GM18868 (cell line): ENCODE measurements around the gene MKRN2.
A peak's percentile ranks its signal among the peaks of the same experiment; 100 is the strongest.
"Not testable (repeated sequence)": the region's sequence is repeated elsewhere in the genome, so short reads cannot be mapped to it uniquely, and the experiment has no call there.

Experiments used
- ATAC-seq: cut with Tn5 transposase; IDR thresholded peaks from one replicate; pipeline ENCODE4 v1.9.1; 2021; ENCODE audit warnings: mild to moderate bottlenecking, moderate library complexity; ENCODE audit not compliant: unreplicated experiment

MKRN2 gene, protein sequence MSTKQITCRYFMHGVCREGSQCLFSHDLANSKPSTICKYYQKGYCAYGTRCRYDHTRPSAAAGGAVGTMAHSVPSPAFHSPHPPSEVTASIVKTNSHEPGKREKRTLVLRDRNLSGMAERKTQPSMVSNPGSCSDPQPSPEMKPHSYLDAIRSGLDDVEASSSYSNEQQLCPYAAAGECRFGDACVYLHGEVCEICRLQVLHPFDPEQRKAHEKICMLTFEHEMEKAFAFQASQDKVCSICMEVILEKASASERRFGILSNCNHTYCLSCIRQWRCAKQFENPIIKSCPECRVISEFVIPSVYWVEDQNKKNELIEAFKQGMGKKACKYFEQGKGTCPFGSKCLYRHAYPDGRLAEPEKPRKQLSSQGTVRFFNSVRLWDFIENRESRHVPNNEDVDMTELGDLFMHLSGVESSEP

DNA sequence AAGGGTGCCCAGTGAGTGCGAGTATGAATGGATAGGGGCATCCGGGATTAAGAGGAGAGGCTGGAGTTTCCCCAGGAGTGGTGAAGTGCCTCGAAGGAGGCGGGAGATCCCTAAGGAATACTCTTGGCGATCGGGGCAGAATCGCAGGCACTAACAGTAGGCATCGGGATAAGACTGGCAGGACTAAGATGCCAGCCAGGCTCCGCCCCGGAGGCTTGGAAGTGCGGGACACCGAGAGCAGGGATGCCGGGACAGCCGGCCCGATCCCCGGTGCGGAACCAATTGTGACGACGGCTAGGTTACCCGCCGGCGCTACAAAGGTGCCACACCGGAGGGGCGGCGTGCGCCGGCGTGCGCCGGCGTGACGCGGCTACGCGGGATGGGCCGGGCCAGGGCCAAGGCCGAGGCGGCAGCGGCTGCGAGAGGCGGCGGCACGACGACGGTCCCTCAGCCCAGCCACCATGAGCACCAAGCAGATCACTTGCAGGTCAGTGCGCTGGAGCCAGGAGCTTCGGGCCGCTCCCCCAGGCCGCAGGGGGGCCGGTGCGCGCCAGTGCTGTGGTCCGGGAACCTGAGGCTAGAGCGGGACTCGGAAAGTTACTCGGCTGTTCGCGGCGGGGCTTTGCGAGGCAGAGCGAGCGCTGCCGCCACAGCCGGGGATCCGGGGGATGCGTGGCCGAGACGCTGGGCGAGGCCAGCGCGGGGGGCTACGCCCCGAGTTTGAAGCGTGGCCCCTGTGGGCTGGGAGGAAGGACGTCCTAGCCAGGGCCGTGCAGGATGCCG is at the start of gene MKRN2:
TSS of gene MKRN2 (plus strand) at position 398 of the 783 bp plus-strand sequence. CDS start at position 462, 64 bp downstream.
- ATAC-seq: peak; percentile 66

- ATAC-seq: no peak
Observed at GRCh38 chr3:12507591-12508281, 49.2 kb upstream of the MKRN2 start.

- no peak for ATAC-seq
Observed at GRCh38 chr3:12508291-12508700, 48.6 kb upstream of the MKRN2 start.

- no peak for ATAC-seq
Observed at GRCh38 chr3:12509466-12509865, 47.4 kb upstream of the MKRN2 start.

DNA sequence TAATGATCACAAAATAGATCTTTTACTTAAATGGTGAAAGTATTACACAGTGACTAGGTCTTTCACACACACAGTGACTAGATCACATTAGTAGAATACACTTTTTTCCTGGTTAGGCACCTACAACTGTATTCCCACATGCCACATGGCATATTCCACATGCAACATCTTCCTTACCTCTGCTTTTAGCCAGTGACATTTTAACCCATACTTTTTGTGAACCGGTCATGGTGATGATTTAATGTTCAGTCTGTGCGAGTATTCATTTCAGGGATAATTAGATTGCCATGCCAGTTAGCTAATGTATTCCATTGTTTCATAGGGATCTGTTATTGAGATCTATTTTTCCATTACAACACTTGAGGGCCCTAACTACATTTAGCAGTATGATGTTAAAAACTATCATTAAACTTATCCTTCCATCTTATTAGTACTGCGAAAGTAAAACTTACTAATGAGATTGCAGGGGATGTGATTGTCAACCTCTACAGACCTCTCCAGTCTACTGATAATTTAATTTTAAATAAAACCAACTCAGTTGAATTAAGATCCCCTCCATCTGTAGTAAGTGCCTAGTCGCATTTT is 44.3 kb upstream of the MKRN2 start:
- ATAC-seq: no peak

- no peak for ATAC-seq
Observed at GRCh38 chr3:12513694-12514446, 43.0 kb upstream of the MKRN2 start.

DNA sequence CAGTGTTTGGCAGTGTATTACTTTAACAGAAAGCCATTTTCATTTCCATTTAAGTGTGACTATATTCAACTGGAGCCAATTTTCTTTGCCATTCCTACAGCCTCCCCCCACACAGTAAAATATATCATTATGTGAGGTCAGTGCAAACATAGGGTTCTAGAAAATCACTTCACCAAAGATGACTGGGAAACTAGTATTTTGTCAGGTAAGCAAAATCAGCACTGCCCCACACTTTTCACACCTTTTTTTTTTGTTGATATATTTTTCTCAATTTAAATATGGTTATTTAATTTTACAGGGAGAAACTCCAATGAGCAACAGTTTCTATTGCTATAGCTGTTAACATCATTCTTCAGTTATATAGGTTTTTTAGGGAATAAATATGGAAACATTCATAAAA is 41.3 kb upstream of the MKRN2 start:
- ATAC-seq: no peak

DNA sequence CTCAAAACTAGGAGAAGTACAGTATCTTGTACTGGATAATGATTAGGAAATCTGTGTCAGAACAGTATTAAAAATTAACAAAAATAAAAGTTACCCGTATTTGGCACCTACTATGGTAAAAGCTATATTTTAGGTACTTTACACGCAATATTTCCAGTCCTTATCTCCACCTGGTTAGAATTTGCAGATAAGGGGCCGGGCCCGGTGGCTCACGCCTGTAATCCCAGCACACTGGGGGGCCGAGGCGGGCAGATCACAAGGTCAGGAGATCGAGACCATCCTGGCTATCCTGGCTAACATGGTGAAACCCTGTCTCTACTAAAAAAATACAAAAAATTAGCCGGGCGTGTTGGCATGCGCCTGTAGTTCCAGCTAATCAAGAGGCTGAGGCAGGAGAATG is 40.0 kb upstream of the MKRN2 start:
- no peak for ATAC-seq

DNA sequence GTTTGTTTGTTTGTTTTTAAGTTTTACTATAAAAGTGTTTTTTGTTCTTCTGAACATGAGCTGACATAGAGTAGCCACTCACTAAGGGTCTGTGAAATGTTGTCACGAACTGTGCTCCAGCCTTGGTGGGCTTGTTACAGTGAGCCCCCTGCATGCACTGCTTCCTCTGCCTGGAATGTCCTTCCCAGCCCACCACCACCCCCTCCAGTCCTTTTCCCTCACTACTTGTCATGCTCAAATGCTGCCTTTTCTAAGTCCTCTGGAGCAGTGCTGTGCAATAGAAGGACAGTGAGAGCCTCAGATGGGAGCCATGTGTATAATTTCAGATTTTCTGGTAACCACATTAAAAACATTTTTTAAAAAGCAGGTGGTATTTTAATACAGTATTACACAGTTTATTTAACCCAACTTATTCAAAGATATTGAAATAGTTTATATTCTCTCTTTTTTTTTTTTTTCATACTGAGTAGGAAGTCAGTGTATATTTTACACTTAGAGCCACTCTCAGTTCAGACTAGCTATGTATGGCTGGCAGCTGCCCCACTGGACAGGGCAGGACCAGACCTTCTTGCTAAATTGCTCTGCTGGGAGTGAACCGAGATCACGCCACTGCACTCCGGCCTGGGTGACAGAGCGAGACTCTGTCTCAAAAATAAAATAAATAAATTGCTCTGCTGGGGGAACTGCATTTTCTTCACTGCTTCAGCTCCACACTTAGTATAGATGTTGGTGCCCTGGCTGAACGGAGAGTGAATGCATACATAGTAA is 38.4 kb upstream of the MKRN2 start:
- ATAC-seq: no peak

DNA sequence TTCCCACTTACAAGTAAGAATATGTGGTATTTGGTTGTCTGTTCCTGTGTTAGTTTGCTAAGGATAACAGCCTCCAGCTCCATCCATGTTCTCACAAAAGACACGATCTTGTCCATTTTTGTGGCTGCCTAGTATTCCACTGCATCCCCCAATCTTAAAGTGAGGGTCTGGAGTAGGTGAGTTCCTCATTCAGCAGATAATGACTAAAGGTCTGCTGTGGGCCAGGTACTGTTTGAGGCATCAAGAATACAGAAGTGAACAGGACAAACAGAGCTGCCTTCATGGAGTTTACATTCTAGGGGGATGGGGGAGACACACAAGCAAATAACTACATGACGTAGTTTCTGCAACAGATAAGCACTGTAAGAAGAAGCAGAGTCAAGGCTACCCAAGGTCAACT is 35.9 kb upstream of the MKRN2 start:
- no peak for ATAC-seq

GRCh38 chr3:12522721-12523120 is 34.2 kb upstream of the MKRN2 start:
- no peak for ATAC-seq

GRCh38 chr3:12527757-12528143 is 29.1 kb upstream of the MKRN2 start:
- ATAC-seq: no peak

GRCh38 chr3:12532182-12532581 is 24.7 kb upstream of the MKRN2 start:
- ATAC-seq: no peak

GRCh38 chr3:12536423-12536822 is 20.5 kb upstream of the MKRN2 start:
- no peak for ATAC-seq

DNA sequence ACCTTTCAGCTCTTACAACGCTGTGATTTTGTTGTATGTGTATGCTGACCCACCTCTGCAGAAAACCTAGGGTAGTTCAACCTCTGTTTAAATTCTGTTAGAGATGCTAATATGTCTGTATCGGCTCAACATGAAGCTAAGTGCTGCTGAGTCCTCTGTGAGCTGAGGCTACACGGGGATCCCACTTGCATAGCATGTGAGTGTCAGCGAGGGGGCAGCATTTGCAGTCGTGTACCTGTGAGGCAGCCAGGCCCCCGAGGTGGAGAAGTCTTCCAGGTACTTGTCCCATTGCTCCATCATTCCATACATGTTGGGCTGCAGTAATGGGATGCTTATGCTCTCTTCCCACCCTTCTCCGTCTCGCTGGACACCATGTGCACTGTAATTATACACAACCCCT is 15.3 kb upstream of the MKRN2 start:
- ATAC-seq: no peak

- ATAC-seq: not testable (repeated sequence)
Observed at GRCh38 chr3:12543497-12543896, 13.4 kb upstream of the MKRN2 start.

DNA sequence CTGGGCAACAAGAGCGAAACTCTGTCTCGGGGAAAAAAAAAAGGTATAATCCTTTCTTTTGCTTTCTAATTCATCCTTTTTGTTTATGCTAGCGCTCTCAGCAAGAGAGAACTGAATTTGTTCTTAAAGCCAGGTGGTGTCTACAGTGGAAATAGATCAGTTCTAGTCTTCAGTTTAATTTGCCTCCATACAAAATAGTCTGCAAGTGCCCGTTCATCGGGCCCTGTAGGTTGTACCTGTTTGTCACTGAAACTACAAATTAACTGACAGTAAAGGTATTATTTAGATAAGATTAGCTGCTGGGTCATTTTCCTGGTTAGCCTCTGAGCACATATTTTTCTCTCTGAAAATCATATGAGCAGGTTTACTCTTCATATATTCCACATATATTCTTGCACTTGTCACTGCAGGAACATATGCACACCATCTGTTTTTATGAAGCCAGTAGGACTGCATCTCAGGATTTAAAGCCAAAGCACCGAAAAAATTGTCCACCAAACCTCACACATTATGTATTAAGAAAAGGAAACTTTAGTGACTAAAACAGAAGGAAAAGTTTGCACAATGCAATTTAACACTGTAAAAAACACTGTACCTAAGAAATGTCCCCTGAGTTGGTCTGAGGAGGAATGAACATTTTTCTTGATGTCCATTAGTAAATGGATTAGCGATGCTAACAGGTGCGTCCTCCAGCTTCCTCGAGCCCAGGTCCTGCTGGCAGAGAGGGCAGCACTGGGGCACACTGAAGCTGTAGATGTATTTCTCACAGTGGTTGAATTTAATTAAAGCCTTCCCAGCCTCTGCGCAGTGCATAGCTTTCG is 12.0 kb upstream of the MKRN2 start:
- ATAC-seq: no peak

GRCh38 chr3:12545473-12545791 is 11.5 kb upstream of the MKRN2 start, which contains the start of gene MKRN2OS:
Gene MKRN2OS (minus strand): TSS chr3:12545499. CDS start chr3:12545464, 35 bp downstream.
- no peak for ATAC-seq
